GM19351 (cell line): Measurements from ENCODE around the gene PLEKHN1.
"Not testable (repeated sequence)": the region's sequence is repeated elsewhere in the genome, so short reads cannot be mapped to it uniquely, and the experiment has no call there.

Source experiments
- ATAC-seq: cut with Tn5 transposase; IDR thresholded peaks from one replicate; pipeline ENCODE4 v1.9.1; 2021; ENCODE audit warnings: mild to moderate bottlenecking, moderate library complexity; ENCODE audit not compliant: unreplicated experiment

PLEKHN1 gene

GRCh38 chr1:973459-974292 is 7.4 kb downstream of the PLEKHN1 start:
- ATAC-seq = no peak

DNA sequence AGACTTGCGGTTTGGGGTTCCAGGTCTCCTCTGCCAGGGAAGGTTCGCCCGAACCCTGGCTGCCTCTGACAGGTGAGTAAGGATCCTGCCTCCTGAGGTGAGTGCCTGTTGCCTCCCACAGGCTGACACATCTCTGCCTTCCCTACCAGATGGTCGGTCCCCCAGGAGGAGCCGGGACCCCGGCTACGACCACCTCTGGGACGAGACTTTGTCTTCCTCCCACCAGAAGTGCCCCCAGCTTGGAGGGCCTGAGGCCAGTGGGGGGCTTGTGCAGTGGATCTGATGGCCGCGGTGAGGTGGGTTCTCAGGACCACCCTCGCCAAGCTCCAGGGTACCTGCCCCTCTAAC is 8.0 kb downstream of the PLEKHN1 start:
- no peak for ATAC-seq

- no peak for ATAC-seq
Observed at GRCh38 chr1:974687-975328, 8.5 kb downstream of the PLEKHN1 start.

- ATAC-seq = no peak
Observed at GRCh38 chr1:975365-975764, 9.1 kb downstream of the PLEKHN1 start.

GRCh38 chr1:975896-976683 is 9.8 kb downstream of the PLEKHN1 start:
- ATAC-seq = no peak

- ATAC-seq = not testable (repeated sequence)
Observed at GRCh38 chr1:976791-977190, 10.5 kb downstream of the PLEKHN1 start.

- ATAC-seq = no peak
Observed at GRCh38 chr1:978069-978834, 12.0 kb downstream of the PLEKHN1 start.

DNA sequence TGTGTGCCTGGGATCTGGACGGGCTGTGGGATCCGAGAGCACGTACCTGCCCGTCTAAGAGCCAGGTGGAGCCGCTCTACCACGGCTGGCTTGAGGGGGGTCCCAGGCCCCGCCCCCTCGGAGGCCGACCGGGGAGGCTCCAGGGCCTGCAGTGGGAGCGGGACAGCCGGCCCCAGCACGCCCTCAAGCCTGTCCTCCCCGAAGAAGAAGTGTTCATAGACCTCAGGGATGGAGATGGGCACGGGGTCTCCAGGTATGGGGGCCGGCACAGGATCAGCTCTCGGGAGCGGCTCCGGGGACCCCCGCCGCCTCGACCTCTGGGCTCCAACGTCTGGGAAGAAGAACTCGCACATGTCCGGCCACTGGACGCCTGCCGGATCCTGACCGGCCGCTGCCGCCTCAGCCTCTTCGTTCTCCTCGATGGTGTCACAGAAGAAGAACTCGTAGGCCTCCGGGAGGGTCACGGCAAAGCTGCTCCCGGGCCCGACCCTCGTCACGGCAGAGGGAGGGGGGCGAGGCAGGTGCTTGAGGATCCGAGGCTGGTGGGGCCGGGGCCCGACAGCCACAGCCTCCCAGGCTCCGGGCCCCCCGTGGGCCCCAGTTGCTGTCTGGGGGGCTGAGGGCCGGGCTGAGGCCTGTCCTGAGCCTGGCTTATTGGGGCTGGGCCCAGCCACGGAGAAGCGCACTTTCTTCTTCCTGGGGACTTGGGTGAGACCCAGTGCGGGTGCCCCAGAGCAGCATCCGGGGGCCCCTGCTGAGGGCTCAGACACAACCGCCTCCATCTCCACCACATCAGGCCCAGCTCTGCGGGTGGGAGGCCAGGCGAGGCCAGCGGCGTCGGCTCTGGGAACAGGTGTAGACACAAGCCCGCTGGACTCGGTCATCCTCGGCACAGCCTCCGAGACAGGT is 12.8 kb downstream of the PLEKHN1 start:
- ATAC-seq = no peak

DNA sequence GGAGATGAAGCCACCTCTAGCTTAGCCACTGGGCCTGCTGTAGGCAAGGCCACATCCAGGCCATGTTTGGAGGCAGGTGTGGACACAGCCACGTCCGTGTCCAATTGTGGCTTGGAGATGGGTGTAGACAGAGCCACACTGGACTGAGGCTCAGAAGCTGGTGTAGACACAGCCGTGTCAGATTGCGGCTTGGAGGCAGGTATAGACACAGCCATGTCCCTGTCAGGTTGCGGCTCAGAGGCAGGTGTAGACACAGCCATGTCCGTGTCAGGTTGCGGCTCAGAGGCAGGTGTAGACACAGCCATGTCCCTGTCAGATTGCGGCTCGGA is 13.4 kb downstream of the PLEKHN1 start:
- ATAC-seq = no peak

DNA sequence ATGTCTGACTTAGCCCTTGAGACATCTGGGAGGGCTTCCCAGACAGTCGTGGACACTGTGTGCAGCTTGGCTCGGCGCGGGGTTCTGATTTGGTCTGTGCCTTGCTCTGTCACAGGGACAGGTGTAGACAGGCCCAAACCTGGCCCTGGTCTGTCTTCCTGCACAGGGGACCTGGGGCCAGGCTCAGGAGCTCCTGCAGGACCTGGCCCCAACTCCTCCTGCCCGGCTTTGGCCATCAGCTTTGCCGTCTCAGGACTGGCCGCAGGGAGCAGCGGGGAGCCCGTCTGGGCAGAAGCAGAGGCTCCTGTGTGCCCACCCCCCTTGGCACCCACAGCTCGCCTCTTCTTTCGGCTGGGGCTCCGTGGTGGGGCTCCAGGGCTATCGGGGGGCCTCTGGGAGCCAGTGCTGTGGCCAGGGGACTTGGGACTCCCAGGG is 13.9 kb downstream of the PLEKHN1 start:
- no peak for ATAC-seq

DNA sequence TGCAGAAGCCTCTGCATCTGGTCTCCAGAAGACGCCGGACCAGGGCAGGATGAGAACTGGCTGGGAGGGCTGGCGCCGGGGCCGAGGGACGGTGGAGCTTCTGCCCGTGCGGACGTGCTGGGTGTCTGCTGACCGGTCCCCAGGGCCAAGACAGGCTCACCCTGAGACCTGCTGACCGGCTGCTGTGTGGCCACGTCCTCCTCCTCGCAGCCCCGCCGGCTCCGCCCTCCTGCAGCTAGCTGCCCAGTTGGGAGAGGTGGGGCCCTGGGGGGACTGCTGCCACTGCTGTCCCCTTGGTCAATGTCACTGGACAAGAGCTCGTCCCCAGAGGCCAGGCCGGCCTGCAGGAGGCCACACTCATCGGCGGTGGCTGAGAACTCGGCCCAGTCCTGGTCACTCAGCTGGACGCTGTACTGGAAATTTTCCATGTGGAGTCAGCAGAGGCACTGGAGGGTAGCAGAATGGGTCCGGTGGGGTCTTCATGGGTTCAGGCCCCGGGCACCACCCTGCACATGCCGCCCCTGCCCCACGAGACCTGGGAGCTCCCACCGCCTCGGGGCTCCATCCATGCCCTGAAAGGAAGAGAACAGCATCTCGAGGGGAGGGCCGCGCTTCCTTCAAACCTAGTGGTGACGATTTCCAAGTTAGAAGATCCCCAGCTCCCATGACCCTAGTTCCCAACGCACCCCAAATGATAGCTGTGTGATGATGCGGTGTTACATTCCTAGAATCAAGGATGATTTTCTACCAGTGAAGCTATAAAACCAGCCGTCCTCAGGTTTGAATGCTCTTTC is 14.5 kb downstream of the PLEKHN1 start:
- no peak for ATAC-seq

- no peak for ATAC-seq
Observed at GRCh38 chr1:981491-981954, 15.2 kb downstream of the PLEKHN1 start.

- ATAC-seq = no peak
Observed at GRCh38 chr1:981955-982558, 15.8 kb downstream of the PLEKHN1 start, which contains the start of gene PERM1. Gene PERM1 (minus strand): TSS chr1:982093. CDS start chr1:981029, 1,064 bp downstream.

- no peak for ATAC-seq
Observed at GRCh38 chr1:982765-983436, 16.6 kb downstream of the PLEKHN1 start.

DNA sequence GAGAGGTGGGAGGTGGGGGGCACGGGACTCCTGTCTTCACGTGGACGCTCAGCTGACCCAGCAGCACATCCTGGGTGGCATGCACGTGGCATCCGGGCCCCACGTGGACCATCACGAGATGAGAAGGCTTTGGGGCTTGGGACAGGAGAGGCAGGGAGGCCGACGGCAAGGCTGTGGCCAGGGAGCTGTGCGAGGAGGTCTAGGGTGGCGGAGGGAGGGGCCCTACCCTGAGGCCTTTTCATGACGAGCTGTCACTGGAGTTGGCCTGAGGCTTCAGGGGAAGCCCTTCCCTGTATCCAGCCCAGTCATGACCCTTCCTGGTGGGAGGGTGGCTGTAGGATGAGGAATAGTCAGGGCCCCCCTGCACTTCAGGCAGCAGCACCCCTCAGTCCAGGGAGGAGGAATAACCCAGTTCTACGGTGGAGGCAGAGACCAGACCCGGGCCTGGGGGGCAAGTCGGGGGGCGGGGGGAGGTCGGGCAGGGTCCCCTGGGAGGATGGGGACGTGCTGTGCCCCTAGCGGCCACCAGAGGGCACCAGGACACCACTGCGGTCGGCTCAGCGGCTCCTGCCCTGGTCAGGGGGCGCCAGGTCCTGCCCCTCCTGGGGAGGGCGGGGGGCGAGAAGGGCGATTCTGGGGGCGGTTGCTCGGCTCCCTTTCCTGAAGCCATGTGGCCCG is 17.7 kb downstream of the PLEKHN1 start:
- ATAC-seq = no peak

DNA sequence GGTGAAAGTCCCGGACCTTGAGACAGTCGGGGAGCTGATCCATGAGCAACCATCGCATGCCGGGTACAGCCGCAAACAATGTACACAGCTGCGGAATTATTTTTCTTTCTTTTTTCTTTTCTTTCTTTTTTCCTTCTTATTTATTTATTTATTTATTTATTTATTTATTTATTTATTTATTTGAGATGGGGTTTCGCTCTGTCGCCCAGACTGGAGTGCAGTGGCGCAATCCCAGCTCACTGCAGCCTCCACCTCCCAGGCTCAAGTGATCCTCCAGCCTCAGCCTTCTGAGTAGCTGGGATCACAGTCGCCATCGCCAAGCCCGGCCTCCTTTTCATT is 18.2 kb downstream of the PLEKHN1 start:
- no peak for ATAC-seq

DNA sequence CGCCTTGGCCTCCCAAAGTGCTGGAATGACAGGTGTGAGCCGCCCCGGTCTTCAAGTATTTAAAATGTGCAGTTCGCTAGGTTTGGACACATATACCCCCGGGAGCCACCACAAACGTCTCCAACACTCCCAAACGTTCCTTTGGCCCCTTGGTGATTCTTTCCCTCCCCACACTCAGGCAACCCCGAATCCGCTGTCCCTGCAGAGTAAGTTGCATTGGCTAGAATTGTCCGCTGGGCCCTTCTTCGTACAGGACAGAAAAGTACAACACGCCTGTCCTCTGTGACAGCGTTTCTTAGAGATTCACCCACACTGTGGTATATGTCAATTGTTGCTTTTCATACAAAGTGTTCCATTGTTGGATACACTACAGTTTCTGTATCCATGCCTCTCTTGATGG is 18.8 kb downstream of the PLEKHN1 start:
- no peak for ATAC-seq

DNA sequence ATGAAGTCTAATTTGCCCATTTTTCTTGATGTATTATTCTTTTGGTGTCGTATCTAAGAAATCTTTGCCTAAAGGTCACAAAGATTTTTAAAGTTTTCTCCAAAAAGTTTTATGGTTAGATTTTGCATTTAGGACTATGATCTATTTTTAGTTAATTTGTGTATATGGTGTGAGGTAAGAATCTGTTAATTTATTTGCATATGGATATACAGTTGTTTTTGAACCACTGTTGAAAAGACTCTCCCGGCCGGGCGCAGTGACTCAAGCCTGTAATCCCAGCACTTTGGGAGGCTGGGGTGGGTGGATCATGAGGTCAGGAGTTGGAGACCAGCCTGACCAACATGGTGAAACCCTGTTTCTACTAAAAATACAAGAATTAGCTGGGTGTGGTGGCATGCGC is 21.8 kb downstream of the PLEKHN1 start:
- not testable (repeated sequence) for ATAC-seq
